GM21529 (cell line): ENCODE results near the gene PLA2R1.

Source experiments
- ATAC-seq: cut with Tn5 transposase; IDR thresholded peaks from one replicate; pipeline ENCODE4 v1.9.1; 2021; ENCODE audit not compliant: unreplicated experiment

The PLA2R1 gene

DNA sequence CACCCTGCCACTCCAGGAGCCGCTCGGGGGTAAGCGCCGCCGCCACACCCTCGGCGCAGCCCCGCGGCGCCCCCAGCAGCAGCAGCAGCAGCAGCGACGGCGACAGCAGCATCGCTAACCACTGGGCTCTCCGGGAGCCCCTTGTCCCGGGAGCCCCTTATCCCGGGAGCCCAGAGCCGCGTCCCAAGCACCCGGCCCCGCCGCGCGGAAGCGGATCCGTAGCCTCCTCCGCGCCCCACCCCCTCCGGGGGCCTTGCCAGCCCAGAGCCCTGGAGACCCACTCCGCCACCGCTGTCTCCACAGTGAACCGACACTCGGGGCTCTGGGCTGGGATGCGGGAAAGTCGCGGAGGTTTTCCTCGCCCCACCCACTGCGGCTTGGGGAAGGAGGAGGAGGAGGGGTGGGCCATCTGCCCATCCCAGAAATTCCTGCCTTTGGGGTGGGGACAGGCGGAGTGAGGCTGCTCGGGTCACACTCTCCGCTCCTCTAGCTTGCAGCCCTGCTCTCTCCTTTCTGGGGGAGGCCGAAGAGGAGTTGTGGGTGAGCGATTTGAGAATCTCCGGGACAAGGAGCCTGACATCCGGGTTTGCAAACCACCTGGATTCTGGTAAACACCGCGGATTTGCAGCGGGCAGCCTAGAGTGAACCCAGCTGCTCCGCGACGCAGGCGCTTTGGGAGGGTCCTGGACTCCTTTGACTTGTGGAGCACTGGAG, at the start of gene PLA2R1:
Gene PLA2R1 (minus strand): TSS at position 324 of the 714 bp plus-strand sequence. CDS start 212 bp downstream, at position 112.
- ATAC-seq: no peak

- ATAC-seq: no peak
Observed at GRCh38 chr2:160110674-160111239, 48.3 kb upstream of the PLA2R1 start.

DNA sequence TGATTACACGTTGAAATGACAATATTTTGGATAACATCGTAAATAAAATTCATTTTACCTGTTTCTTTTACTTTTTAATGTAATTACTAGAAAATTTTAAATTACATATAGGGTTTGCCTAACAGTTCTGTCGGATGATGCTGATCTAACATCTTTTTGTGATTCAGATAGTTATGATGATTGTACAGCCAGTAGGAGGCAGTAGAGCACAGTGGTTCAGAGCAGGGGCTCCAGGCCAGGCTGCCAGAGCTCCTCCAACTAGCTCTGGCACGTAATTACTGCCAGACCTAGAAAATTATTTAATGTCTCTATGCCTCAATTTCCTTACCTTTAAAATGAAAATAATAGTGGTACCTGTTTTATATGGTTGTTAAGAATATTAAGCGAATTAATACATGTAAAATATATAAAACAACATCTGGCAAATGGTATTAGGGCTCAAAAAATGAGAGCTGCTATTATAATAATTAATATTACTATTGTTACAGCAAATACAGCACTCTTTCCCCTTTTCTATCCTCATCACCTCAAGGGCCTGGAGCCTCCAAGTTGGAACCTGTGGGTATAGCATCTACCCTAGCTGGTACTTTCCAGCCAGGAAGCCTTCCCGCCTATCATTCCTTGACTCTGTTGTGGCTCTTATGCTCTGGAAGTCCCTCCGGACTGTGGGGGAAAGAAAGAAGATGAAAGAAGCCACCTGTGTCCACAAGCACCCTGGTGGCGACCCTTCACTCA, 47.7 kb upstream of the PLA2R1 start:
- peak; percentile 68 for ATAC-seq

DNA sequence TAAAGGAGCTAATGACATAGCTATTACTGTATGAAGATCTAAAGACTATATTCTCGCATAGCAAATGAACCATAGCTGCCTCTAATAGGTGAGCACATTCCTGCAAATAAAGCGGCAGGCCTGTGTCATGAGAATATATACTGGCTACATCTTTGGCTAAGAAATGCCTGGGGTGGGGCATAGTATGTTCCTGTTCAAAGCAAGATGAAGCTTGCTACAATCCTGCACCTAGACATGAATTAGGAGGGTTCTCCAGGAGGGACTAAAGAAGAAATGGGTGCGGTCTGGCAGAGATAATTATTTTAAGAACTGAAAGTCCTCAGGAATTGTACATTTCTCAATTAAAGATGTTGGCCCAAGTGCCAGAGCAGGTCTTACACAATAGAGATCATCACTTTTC, 46.8 kb upstream of the PLA2R1 start:
- no peak for ATAC-seq

DNA sequence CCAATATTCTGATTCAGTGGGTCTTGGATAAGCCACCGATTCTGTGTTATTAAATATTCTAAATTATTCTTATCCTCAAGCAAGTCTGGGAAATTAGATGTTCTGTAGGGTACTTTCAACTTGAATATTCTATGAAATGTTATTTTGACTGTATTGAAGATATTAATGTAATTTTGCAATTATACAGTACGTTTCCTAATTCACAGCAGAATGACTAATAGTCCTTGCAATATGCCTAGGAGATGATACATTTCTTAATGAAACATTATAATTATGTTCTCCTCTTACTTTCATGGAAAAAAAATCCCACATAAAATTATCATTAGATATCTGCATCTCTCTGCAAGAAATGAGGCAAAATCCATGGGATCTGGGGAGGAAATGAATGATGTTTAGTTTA, 46.2 kb upstream of the PLA2R1 start:
- no peak for ATAC-seq

DNA sequence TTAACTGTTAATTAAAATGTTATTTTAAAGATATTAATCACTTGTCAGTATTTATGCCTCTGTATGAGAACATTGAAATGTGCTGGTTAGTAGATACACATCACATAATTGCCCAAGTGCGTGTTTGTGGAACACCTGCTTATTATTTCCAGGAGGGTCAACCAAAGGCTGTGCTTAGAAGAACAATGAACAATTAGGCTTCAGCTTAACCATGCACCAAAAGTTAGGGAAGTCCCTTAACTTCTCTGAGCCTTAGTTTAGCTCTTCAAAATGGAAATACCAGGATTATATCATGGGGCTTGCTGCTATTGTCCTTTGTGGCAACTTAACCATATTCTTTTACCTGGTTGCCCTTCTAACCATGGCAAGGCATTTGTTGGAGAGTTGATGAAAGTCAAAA, 43.0 kb upstream of the PLA2R1 start:
- no peak for ATAC-seq

GRCh38 chr2:160104115-160104514, 41.7 kb upstream of the PLA2R1 start:
- ATAC-seq: no peak

GRCh38 chr2:160097326-160097725, 34.9 kb upstream of the PLA2R1 start:
- ATAC-seq: no peak

- ATAC-seq: peak; percentile 49
Observed at GRCh38 chr2:160096409-160096808, 34.0 kb upstream of the PLA2R1 start.

DNA sequence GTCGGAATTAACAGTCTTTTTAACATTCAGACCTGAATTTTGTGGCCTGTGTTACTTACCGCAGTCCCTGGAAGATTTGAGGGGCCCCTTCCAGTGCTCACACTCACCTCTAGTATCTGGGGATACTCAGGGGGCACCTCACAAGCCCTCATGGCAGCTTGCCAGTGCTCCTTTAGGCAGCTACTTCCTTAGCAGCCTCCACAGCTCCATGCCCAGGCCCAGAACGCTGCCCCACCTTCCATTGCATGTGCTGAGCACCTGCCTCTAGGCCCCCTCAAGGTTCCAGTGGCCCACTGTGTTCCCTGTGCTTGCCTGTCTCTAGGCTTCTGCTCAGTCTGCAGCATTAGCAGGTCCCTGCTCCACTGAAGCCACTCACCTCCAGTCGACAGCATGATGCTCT, 30.0 kb upstream of the PLA2R1 start:
- no peak for ATAC-seq

DNA sequence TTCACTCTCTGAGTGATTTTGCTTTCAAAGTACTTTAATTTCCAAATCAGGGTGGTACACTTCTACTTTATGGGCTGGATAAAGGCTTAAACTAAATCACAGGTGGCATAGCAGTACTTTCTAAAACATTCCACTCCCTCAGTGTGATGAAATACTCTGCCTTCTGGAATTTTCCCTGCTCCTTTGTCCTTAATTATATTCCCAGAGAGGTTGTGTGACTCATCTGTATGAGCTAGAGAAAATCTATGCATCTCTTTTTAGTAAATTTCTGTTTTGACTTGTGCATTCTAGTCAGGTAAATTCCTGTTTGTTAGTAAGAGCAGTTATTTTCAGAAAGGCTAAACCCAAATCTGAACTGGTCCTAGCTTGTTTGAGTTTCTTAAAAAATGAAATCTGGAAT, 29.0 kb upstream of the PLA2R1 start:
- no peak for ATAC-seq

- ATAC-seq: no peak
Observed at GRCh38 chr2:160087854-160088745, 25.7 kb upstream of the PLA2R1 start.

GRCh38 chr2:160085662-160086061, 23.2 kb upstream of the PLA2R1 start:
- ATAC-seq: no peak

DNA sequence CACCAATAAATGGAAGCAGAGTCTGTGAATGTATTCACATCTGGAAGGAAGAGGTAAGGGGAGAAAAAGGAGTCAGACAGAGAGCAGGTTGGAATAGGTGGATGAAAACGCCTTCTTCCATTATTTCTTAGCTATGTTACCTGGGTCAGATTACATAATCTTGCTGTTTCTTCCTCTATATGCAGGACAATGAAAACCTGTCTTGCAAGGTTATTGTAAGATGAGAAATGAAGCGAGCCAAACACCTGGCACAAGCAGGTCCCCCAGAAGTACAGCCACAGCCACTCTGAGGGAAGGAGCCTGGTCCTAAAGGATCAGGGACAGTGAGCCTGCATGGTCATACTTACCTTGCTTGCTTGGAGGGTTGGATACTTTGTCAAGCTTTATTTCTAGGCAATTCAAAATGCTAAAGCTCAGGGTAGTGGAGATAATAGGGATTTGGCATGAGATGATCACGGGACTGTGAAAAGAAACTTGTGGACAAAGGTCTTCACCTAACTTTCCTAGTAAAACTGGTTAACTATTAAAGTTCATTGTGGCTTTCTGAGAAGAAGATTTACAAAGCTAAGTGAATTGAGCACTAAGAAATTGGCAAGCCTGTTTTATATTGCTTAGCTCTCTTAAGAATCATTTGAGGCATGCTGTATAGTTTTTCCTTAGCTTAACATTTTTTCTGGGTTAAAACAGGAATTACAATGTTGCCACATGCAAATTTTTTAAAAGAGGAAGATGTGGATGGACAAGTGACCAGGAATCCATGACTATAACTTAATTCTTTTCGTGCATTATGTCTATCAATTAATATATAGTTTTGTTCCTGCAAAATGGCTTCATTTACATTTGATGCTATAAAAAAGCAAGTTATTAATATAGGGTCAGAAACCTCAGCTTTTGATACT, 15.7 kb upstream of the PLA2R1 start:
- no peak for ATAC-seq

DNA sequence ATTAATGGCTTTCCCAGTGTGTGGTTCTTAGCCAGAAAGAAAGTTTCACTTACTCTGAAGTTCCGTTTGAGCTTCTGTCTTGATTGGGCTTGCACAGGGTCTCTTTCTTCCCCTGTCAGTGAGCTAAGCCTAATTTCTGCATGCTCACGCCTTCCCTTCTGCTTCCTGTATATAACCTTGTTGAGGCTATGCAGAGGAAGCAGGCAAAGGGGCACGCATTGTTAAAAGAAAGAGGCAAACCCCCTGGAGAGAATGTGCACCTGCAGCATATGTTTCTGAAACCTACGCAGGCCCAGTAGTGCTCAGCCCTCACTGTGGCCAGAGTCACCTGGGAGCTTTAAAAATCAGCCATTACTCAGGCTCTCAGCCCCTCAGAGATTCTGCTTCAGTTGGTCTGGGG, 14.5 kb upstream of the PLA2R1 start:
- ATAC-seq: peak; percentile 69

GRCh38 chr2:160076241-160076640, 13.8 kb upstream of the PLA2R1 start:
- no peak for ATAC-seq

DNA sequence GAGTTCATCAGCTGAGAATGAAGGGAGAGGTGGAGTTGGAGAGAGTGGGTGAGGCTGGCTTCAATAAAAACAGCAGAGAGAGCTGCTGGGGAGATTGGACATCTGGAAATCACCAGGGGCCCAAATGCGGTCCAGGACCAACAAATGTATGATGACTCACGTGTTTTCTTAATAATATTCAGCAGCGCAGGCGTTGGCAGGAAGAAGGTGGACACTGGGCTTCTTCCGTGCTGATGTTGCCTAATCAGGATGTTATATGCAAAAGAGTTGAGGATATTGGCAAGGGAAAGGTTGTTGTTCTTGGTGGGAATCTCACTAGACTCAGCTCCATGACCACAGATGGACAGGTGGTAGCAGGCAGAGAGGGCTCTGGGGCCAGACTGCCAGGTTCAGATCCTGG, 12.8 kb upstream of the PLA2R1 start:
- no peak for ATAC-seq

DNA sequence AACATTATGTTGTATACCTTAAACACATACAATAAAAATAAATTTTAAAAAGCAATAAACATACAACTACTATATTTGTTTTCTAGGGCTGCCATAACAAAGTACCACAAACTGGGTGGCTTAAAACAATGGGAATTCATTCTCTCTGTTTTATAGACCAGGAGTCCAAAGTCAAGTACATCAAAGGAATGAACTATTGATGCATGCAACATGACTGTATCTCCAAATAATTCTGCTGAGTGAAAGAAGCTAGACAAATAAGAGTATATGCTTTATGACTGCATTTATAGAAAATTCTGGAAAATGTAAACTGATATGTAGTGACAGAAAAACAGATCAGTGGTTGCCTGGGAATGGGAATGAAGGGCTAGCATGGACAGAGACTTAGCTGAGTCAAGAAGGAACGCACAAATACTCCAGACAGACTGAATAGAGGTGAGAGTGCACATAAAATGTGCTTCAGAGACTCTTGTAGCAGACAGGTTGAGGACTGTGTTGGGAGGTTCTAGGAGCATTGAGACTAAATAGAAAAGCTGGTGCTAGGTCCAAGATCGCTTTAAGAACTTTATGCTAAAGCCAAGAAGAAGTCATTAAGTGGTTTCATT, 11.0 kb upstream of the PLA2R1 start:
- no peak for ATAC-seq

DNA sequence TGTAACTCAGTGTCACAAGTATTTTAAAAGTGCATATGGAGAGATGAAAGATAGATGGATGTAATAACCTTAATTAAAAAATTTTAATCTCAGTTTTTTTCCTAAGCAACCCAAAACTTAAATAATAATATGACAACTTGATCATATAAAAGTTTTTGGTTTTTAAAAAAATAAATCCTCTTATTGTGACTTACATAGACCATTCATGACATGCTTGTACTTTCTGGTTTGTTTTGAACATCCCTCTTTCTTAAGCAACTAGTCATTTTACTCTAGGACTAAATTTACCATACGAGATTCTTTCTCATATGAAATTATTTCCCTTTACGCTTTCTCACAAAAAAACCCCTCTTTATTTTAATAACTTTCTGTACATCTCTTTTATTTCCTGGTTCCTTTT, 6.5 kb upstream of the PLA2R1 start:
- ATAC-seq: no peak

GRCh38 chr2:160064916-160065315, 2.5 kb upstream of the PLA2R1 start:
- ATAC-seq: no peak
